SK-N-MC (cell line): Measurements from ENCODE around the gene RIF1.

ENCODE experiments used
- DNase-seq: peaks from one replicate; pipeline ENCODE4 v3.0.0-alpha.2; 2011; ENCODE audit warnings: low read depth, low spot score
- H3K27ac ChIP-seq: fragments of 200-600 bp; sonication (generic); 2 replicates; pipeline ENCODE4 v1.5.1; 2016; ENCODE audit warnings: mixed run types
- H3K36me3 ChIP-seq: fragments of 200-600 bp; sonication (generic); 2 replicates; pipeline ENCODE4 v1.6.1; 2017; ENCODE audit warnings: antibody characterized with exemption, low read length, mixed read lengths; ENCODE audit not compliant: insufficient read depth
- H3K4me3 ChIP-seq: fragments of 200-600 bp; sonication (generic); 2 replicates; pipeline ENCODE4 v1.5.1; 2016
- H3K9ac ChIP-seq: fragments of 200-600 bp; sonication (generic); 2 replicates; pipeline ENCODE4 v1.8.0; 2017; ENCODE audit warnings: mixed run types, mixed read lengths; ENCODE audit not compliant: insufficient read length
- H3K9me3 ChIP-seq: fragments of 200-600 bp; sonication (generic); 2 replicates; pipeline ENCODE4 v1.6.1; 2017; ENCODE audit warnings: low read depth, mild to moderate bottlenecking, antibody characterized with exemption, low read length, moderate library complexity, mixed read lengths
- EZH2 ChIP-seq: fragments of 200-600 bp; sonication (generic); IDR thresholded peaks from one replicate; pipeline ENCODE4 v1.6.1; 2017; ENCODE audit warnings: antibody characterized with exemption
- FOXP2 ChIP-seq: optimal IDR thresholded peaks from 2 replicates; pipeline ENCODE3; 2011; ENCODE audit warnings: mild to moderate bottlenecking, moderate library complexity; ENCODE audit not compliant: insufficient read depth; ENCODE audit errors: extremely low read length, control extremely low read depth
- POLR2AphosphoS5 ChIP-seq: IDR thresholded peaks from 2 replicates; pipeline ENCODE4 v1.6.1; 2012; ENCODE audit warnings: mild to moderate bottlenecking, low read depth, low read length, borderline replicate concordance

Gene RIF1

GRCh38 chr2:151508519-151508918 lies 98.8 kb downstream of the RIF1 start:
- Histone ChIP-seq H3K36me3 (peaks cover 11% of the 10 kb centered on the region; the same call in 1 of the 2 replicates), H3K9ac (no peak overlapping the region), H3K27ac (no peak overlapping the region), H3K9me3 (no peaks in the 10 kb centered on the region), H3K4me3 (no peak overlapping the region)
- no peak for DNase-seq
- no peak for TF ChIP-seq FOXP2
- TF ChIP-seq POLR2AphosphoS5 = no peak
- no peak for TF ChIP-seq EZH2

GRCh38 chr2:151518802-151519201 lies 109.1 kb downstream of the RIF1 start:
- TF ChIP-seq EZH2 (no peak), FOXP2 (no peak), POLR2AphosphoS5 (no peak)
- H3K27ac ChIP-seq = no peak overlapping the region
- no peak overlapping the region for H3K4me3 ChIP-seq
- H3K9ac ChIP-seq = no peak overlapping the region
- H3K9me3 ChIP-seq = no peaks in the 10 kb centered on the region
- H3K36me3 ChIP-seq = no peaks in the 10 kb centered on the region
- no peak for DNase-seq

- TF ChIP-seq FOXP2 = no peak
- TF ChIP-seq EZH2 = no peak
- no peak for TF ChIP-seq POLR2AphosphoS5
- no peaks in the 10 kb centered on the region for H3K36me3 ChIP-seq
- 0 out of 2 replicates have a peak overlapping the region, but pooled peaks have one; percentile 15 for H3K27ac ChIP-seq
- DNase-seq = no peak
- H3K4me3 ChIP-seq = no peak overlapping the region
- H3K9ac ChIP-seq = no peak overlapping the region
- no peaks in the 10 kb centered on the region for H3K9me3 ChIP-seq
Observed at GRCh38 chr2:151520976-151521375, 111.3 kb downstream of the RIF1 start.

- no peak for DNase-seq
- H3K9me3 ChIP-seq = no peaks in the 10 kb centered on the region
- TF ChIP-seq POLR2AphosphoS5 (no peak), EZH2 (no peak), FOXP2 (no peak)
- H3K27ac ChIP-seq = no peak overlapping the region
- no peaks in the 10 kb centered on the region for H3K36me3 ChIP-seq
- H3K9ac ChIP-seq = no peak overlapping the region
- H3K4me3 ChIP-seq = no peak overlapping the region
Observed at GRCh38 chr2:151522556-151522955, 112.9 kb downstream of the RIF1 start.

- DNase-seq = no peak
- Histone ChIP-seq H3K4me3 (no peak overlapping the region), H3K36me3 (no peaks in the 10 kb centered on the region), H3K9ac (no peak overlapping the region), H3K9me3 (no peaks in the 10 kb centered on the region), H3K27ac (no peak overlapping the region)
- TF ChIP-seq FOXP2 (no peak), EZH2 (no peak), POLR2AphosphoS5 (no peak)
Observed at GRCh38 chr2:151523850-151524249, 114.1 kb downstream of the RIF1 start.

GRCh38 chr2:151525821-151526373 lies 116.2 kb downstream of the RIF1 start:
- no peak for TF ChIP-seq EZH2
- no peak for TF ChIP-seq FOXP2
- no peak for TF ChIP-seq POLR2AphosphoS5
- H3K9me3 ChIP-seq = no peaks in the 10 kb centered on the region
- no peak for DNase-seq
- no peaks in the 10 kb centered on the region for H3K36me3 ChIP-seq
- no peak overlapping the region for H3K4me3 ChIP-seq
- H3K9ac ChIP-seq = no peak overlapping the region
- no peak overlapping the region for H3K27ac ChIP-seq

GRCh38 chr2:151526572-151527090 lies 116.9 kb downstream of the RIF1 start:
- Histone ChIP-seq H3K27ac (no peak overlapping the region), H3K36me3 (no peaks in the 10 kb centered on the region), H3K9ac (no peak overlapping the region), H3K4me3 (no peak overlapping the region), H3K9me3 (no peaks in the 10 kb centered on the region)
- TF ChIP-seq FOXP2 (no peak), POLR2AphosphoS5 (no peak), EZH2 (no peak)
- DNase-seq = no peak
